Activated B cell treated with CpG ODN at 0.5 μM for 24 hours (primary cell): ENCODE results near the gene TBL3. TPM values are rescaled to one million over a fixed set of nuclear protein-coding genes. Genes with fewer than 3 reads are reported as not detected.
"Not testable (repeated sequence)": the region's sequence is repeated elsewhere in the genome, so short reads cannot be mapped to it uniquely, and the experiment has no call there.

ENCODE experiments used
- ATAC-seq: fragments of 200-7000 bp; cut with Tn5 transposase; one replicate; pipeline ENCODE4 v1.10.0; 2021; ENCODE audit warnings: low read depth, mild to moderate bottlenecking, moderate library complexity
- CTCF ChIA-PET: fragments of 350-600 bp; sonication (Branson Sonifier 250); formaldehyde crosslinking; loops from one replicate; lab custom pipeline; 2021; ENCODE audit warnings: antibody characterized with exemption; lab: Charles Lee
- POLR2A ChIA-PET: fragments of 350-600 bp; sonication (Branson Sonifier 250); formaldehyde crosslinking; loops from one replicate; lab custom pipeline; 2021; ENCODE audit warnings: antibody characterized with exemption; lab: Charles Lee
- DNase-seq: peaks from one replicate; pipeline ENCODE4 v3.0.0; 2022
- H3K27ac Mint-ChIP-seq: one replicate; pipeline ENCODE4 v1.8.0; 2020; ENCODE audit warnings: mixed read lengths
- H3K27me3 Mint-ChIP-seq: one replicate; pipeline ENCODE4 v1.8.0; 2021; ENCODE audit warnings: mixed read lengths
- H3K36me3 Mint-ChIP-seq: one replicate; pipeline ENCODE4 v1.8.0; 2021; ENCODE audit warnings: low read depth, mixed read lengths
- H3K4me1 Mint-ChIP-seq: one replicate; pipeline ENCODE4 v1.8.0; 2021; ENCODE audit warnings: mixed read lengths
- H3K4me3 Mint-ChIP-seq: one replicate; pipeline ENCODE4 v1.8.0; 2020; ENCODE audit warnings: mild to moderate bottlenecking, mixed read lengths
- H3K9me3 Mint-ChIP-seq: one replicate; pipeline ENCODE4 v1.8.0; 2020; ENCODE audit warnings: mixed read lengths
- CTCF ChIP-seq: fragments of 200-600 bp; IDR thresholded peaks from one replicate; pipeline ENCODE4 v1.8.0; 2022; ENCODE audit warnings: antibody characterized with exemption, mild to moderate bottlenecking
- intact Hi-C: fragments of 100-400 bp; cut with micrococcal nuclease; formaldehyde crosslinking; loops from one replicate; pipeline ENCODE4 v1.15.1; 2024
- total RNA-seq: library from RNA; stranded (reverse); gene quantifications from 2 replicates; pipeline ENCODE4 v1.2.3, GENCODE V29; 2022

TBL3 gene
- total RNA-seq, 1 donor from 2014 or later: 44.2 TPM

GRCh38 chr16:2008009-2008526 is 36.2 kb downstream of the TBL3 start:
- Mint-ChIP-seq H3K27ac (peak overlapping the region; percentile 81), H3K36me3 (peaks cover 14% of the 10 kb centered on the region), H3K9me3 (no peaks in the 10 kb centered on the region), H3K27me3 (no peaks in the 10 kb centered on the region), H3K4me1 (peaks cover 47% of the 10 kb centered on the region), H3K4me3 (peak overlapping the region; percentile 84)
- ChIA-PET CTCF (no interaction called here), POLR2A (interaction anchor here (0.6 to 3.5 kb wide), 6 partner anchors 16 to 495 kb away, joined by 3 to 22 read pairs (median 8); partner anchors contain the start of genes MSRB1, RPS2 and TRAF7)
- intact Hi-C loops: loop anchor here (2.0 to 5.0 kb wide), 4 partner anchors 15 to 674 kb away; partner anchors contain the start of genes KCTD5, MLST8 and RPS2
- TF ChIP-seq CTCF: no peak
- DNase-seq (no peak), ATAC-seq (no peak)

GRCh38 chr16:2008631-2009163 is 36.8 kb downstream of the TBL3 start:
- Mint-ChIP-seq H3K4me3 (peak overlapping the region; percentile 84), H3K4me1 (peaks cover 47% of the 10 kb centered on the region), H3K9me3 (no peaks in the 10 kb centered on the region), H3K27ac (peak overlapping the region; percentile 81), H3K27me3 (no peaks in the 10 kb centered on the region), H3K36me3 (peaks cover 14% of the 10 kb centered on the region)
- intact Hi-C loops: loop anchor here (1.0 to 5.0 kb wide), 6 partner anchors 14 to 674 kb away; partner anchors contain the start of genes KCTD5, MLST8, NTHL1 and RPS2
- POLR2A ChIA-PET: interaction anchor here (0.6 to 3.5 kb wide), 9 partner anchors 16 to 494 kb away, joined by 3 to 22 read pairs (median 4); partner anchors contain the start of genes GFER, RPS2, TBL3 and TRAF7
- ATAC-seq (no peak), DNase-seq (no peak)
- no peak for TF ChIP-seq CTCF
- CTCF ChIA-PET: no interaction called here

GRCh38 chr16:2009164-2009711 is 37.4 kb downstream of the TBL3 start:
- CTCF ChIA-PET: no interaction called here
- Mint-ChIP-seq H3K4me3 (peak overlapping the region; percentile 84), H3K36me3 (peaks cover 14% of the 10 kb centered on the region), H3K27me3 (no peaks in the 10 kb centered on the region), H3K9me3 (no peaks in the 10 kb centered on the region), H3K27ac (no peak overlapping the region), H3K4me1 (peaks cover 42% of the 10 kb centered on the region)
- intact Hi-C loops: loop anchor here (1.0 to 5.0 kb wide), 6 partner anchors 14 to 673 kb away; partner anchors contain the start of genes KCTD5, MLST8, NTHL1 and RPS2
- no peak for TF ChIP-seq CTCF
- no peak for DNase-seq
- POLR2A ChIA-PET: interaction anchor here (0.6 to 3.5 kb wide), 8 partner anchors 17 to 145 kb away, joined by 3 to 22 read pairs (median 5); partner anchors contain the start of genes GFER, RPS2, TBL3 and TRAF7
- ATAC-seq: peak; percentile 40

GRCh38 chr16:2009791-2010510 is 38.1 kb downstream of the TBL3 start, which contains the start of gene ZNF598:
Gene ZNF598 (minus strand): TSS chr16:2009821.
- ChIA-PET POLR2A (interaction anchor here (1.5 to 3.5 kb wide), 4 partner anchors 18 to 144 kb away, joined by 6 to 22 read pairs (median 16); partner anchors contain the start of genes RPS2, TBL3 and TRAF7), CTCF (no interaction called here)
- Mint-ChIP-seq H3K9me3 (no peaks in the 10 kb centered on the region), H3K27ac (peak within 1 kb of the TSS; percentile 90), H3K27me3 (no peaks in the 10 kb centered on the region), H3K4me3 (peak within 1 kb of the TSS; percentile 92), H3K36me3 (peaks cover 12% of the 10 kb centered on the region), H3K4me1 (peaks cover 41% of the 10 kb centered on the region)
- intact Hi-C loops: loop anchor here (1.0 to 5.0 kb wide), 6 partner anchors 13 to 672 kb away; partner anchors contain the start of genes KCTD5, MLST8, NTHL1 and RPS2
- peak; percentile 94 for ATAC-seq
- DNase-seq: peak; percentile 83
- no peak for TF ChIP-seq CTCF

GRCh38 chr16:2011726-2012125 is 39.9 kb downstream of the TBL3 start:
- intact Hi-C loops, H3K27me3 Mint-ChIP-seq, DNase-seq, H3K9me3 Mint-ChIP-seq, ATAC-seq, H3K27ac Mint-ChIP-seq, H3K4me3 Mint-ChIP-seq, H3K36me3 Mint-ChIP-seq: not testable (repeated sequence)
- ChIA-PET CTCF (interaction anchor here (0.9 kb wide), 1 partner anchor 129 kb away, joined by 3 read pairs; no protein-coding TSS in a partner anchor), POLR2A (interaction anchor here (0.5 to 1.4 kb wide), 6 partner anchors 34 to 495 kb away, joined by 3 to 9 read pairs (median 4); partner anchors contain the start of genes RPS2 and TRAF7)
- H3K4me1 Mint-ChIP-seq: peaks cover 30% of the 10 kb centered on the region
